GM19239 (cell line): ENCODE measurements around the gene KDM2B.

Source experiments
- DNase-seq: peaks from one replicate; pipeline ENCODE4 v3.0.0; 2011; ENCODE audit warnings: low spot score; ENCODE audit not compliant: insufficient read length
- FAIRE-seq: peaks from 2 replicates; lab custom pipeline; 2011; peaks lifted over from hg19 to GRCh38; lab: Jason Lieb, UNC

KDM2B gene

DNA sequence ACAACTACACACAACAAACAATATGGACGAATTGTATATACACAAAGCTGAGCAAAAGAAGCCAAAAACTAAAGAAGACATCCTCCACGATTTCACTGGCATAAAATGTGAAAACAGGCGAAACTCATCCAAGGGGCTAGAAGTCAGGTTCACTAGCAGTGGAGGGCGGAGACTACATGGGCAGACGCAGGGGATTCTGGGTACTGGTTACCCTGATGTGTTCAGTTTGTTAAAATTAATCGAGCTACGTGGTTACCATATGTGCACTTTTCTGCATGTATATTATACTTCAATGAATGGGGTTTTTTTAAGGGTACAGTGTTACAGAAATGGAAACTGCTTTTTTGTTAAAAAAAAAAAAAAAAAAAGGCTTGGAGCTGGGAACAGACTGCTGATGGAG, 12.3 kb downstream of the KDM2B start:
- FAIRE-seq = no peak

GRCh38 chr12:121565076-121565475, 15.7 kb downstream of the KDM2B start:
- FAIRE-seq (no peak), DNase-seq (no peak)

More for the DNA sequence above, 12.3 kb downstream of the KDM2B start:
- DNase-seq = no peak

DNA sequence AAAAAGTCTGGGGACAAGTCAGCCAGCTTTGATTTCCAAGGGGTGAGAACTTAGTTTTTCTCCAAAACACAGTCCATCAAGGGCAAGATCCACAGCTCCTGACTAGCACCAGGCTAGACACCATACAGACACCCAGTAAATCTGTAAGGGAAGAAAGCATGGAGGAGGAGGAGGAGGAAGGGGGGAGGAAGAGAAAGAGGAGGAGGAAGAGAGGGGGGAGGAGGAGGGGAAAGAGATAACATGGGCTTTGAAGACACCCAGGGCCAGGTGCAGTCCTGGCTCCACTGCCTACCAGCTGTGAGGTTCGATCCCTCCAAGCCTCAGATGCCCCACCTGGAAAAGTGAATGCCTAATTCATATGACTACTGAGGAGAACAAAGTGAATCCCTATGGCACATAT, 18.3 kb downstream of the KDM2B start:
- no peak for FAIRE-seq
- no peak for DNase-seq

DNA sequence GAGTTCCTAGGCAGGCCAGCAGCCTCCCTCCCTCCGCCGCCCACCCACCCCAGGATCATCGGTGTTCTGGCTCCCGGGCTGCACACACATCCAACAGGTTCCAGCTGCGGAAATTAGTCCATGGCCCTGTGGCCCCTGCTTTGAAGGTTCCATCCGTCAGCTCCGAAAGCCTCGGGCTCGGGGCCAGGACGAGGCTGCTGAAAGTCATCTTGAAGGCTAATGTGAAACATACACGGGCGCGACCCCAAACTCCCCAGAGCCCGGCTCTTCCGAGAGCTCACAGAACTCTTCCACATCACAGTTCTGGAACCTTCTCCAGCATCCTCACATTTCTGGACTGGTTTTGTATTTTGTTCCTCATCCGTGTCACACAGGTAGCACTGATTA, 19.8 kb downstream of the KDM2B start:
- DNase-seq (no peak), FAIRE-seq (no peak)

DNA sequence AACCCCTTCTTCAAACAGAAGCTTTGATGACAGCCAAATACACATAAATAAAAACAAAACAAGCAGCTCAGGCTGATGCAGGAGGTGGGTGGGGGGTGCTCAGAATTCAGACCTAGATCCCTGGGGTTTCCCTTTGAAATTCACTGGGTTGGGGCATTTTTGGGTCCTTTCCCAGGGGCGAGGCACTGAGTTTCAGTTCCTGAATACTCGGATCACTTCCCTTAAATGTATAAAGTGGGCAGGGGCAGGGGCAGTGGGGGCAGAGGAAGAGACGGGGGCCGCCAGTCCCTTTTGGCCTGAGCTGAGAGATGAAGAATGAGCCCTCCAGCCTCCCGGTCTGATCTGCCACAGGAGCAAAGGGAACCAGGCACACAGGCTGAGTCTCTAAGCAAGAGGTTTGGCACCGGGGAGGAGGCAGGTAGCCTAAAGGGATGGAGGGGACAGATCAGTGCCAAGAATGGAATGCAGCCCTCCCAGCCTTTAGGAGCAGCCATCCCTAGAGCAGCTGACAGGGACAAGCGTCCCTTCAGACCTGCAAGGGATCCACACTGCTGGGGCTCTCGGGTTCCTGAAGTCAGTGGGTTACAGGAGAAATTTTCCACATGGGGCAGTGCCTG, 20.3 kb downstream of the KDM2B start:
- no peak for DNase-seq
- FAIRE-seq = peak; percentile 80

- FAIRE-seq = no peak
- DNase-seq = no peak
Observed at GRCh38 chr12:121558956-121559355, 21.9 kb downstream of the KDM2B start.

DNA sequence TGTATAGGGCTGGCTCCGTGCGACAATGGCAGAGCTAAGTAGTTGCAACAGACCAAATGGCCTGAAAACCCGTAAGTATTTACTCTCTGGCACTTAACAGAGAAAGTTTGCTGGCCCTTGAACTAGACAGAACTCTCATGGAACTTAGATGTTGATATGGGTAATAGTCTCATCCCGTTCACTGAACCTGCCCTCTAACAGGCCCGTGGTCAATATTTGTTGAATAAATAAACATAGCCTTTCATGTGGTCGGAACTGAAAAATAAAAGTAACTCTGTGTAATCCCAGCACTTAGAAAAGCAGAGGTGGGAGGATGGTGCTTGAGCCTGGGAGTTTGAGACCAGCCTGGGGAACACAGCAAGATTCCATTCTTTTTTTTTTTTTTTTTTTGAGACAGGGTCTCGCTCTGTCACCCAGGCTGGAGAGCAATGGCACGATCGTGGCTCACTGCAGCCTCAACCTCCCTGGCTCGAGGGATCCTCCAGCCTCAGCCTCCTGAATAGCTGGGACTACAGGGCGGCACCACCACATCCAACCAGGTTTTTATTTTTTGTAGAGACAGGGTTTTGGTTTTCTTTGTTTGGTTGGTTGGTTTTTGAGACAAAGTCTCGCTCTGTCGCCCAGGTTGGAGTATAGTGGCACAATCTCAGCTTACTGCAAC, 29.7 kb downstream of the KDM2B start:
- FAIRE-seq = no peak

GRCh38 chr12:121549075-121549474, 31.7 kb downstream of the KDM2B start:
- no peak for FAIRE-seq
- DNase-seq = no peak

More for the DNA sequence above, 29.7 kb downstream of the KDM2B start:
- DNase-seq = no peak

DNA sequence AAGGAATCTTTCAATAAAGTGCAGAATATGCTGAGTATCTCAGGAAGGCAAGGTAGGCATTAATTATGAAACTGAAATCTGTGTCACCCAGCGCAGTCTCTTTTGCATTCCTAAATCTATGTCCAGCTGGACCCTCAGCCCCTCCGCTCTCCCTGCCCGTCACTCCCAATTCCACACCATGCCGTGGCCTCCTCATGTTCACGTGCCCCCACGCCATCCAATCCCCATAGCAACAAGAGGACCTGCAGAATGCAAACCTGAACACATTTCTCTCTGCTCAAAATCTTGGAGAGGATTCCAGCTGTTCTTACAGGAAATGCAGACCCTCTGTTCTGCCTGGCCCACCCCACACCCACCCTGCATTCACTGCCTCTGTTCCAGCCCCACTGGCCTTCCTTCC, 35.3 kb downstream of the KDM2B start:
- no peak for DNase-seq
- FAIRE-seq = no peak

DNA sequence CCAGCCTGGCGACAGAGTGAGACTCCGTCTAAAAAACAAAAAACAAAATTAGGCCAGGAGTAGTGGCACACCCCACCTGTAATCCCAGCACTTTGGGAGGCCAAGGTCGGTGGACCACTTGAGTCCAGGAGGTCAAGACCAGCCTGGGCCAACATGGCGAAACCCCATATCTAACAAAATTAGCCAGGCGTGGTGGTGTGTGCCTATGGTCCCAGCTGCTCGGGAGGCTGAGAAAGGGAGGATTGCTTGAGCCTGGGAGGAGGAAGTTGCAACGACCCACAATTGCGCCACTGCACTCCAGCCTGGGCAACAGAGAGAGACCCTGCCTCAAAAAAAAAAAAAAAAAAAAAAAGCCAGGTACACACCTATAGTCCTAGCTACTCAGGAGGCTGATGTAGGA, 37.0 kb downstream of the KDM2B start:
- no peak for FAIRE-seq

GRCh38 chr12:121539908-121540307, 40.9 kb downstream of the KDM2B start:
- DNase-seq = no peak
- FAIRE-seq = no peak

More for the DNA sequence above, 37.0 kb downstream of the KDM2B start:
- no peak for DNase-seq

DNA sequence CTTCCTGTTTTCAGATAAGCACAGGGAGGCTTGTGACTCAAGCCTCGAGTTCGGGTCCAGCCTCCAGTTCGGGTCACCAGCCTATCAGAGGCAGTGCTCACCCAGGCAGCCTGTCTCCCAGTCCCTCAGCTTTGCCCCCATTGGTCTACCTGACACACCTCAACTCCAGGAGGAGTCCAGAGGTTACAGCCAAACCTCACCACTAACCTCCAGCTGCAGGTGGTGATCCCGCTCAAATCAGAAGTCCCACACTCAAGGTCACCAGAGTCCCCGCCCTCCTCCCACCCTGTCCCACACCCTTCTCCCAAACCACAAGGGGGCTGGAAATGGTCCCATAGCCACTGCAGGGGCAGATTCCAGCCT, 42.1 kb downstream of the KDM2B start:
- DNase-seq (no peak), FAIRE-seq (no peak)

GRCh38 chr12:121537814-121538698, 42.8 kb downstream of the KDM2B start:
- no peak for DNase-seq
- peak; percentile 90 for FAIRE-seq

- peak; percentile 94 for FAIRE-seq
- peak; percentile 95 for DNase-seq
Observed at GRCh38 chr12:121536899-121537813, 43.7 kb downstream of the KDM2B start.

GRCh38 chr12:121536054-121536898, 44.5 kb downstream of the KDM2B start:
- FAIRE-seq = peak; percentile 93
- peak; percentile 93 for DNase-seq

DNA sequence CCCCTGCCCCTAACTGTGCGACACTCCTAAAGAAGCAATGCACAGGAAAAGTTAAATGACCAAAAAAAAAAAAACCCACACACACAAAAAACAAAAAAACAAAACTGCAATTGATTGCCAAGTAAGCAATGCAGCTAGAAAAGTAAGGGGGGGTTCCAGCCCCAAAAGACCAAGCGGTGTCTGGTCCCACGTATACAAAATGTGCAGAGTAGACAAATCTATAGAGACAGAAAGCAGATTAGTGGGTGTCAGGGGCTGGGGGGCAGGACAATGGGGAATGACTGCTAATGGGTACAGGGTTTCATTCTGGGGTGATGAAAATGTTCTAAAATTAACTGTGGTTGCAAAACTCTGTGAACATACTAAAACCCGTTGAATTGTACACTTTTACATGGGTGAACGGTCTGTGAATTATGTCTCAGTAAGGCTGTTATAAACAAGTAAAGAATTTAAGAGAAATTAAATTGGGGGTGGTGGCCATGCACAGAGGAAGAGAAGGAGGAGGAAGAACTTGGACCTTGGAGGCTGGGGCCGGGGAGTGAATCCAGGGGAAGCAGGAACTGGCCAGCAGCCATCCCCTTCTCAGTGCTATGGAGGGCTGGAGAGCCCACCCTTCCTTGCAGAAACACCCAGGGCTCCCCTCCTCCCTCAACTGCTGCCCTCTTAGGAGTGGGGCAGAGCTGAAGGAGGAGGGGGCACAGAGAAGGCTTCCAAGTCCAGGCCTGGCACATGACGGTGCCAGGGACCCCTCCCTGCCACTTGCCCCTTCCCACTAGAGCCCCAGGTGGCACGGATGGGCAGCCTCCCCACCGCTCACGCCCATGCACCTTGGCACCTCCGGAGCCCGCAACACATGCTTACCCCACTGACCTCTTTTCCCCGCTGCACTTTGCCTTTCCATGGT, 45.4 kb downstream of the KDM2B start:
- peak; percentile 82 for FAIRE-seq
- no peak for DNase-seq

- FAIRE-seq (peak; percentile 96), DNase-seq (no peak)
Observed at GRCh38 chr12:121534495-121535148, 46.2 kb downstream of the KDM2B start.
